Measurements from ENCODE around the gene KMT2A.
"Not testable (repeated sequence)": the region's sequence is repeated elsewhere in the genome, so short reads cannot be mapped to it uniquely, and the experiment has no call there.

Gene KMT2A

GRCh38 chr11:118435893-118436624, at the start of gene KMT2A:
TSS of gene KMT2A (plus strand) at chr11:118436492. CDS start at chr11:118436513, 21 bp downstream.
- DNase-seq (ENCODE audit: low read depth in 2 of 3, low spot score in 2 of 3), result peak; percentile 91 to 99 (median 94)

GRCh38 chr11:118396097-118396501, 40.2 kb upstream of the KMT2A start:
- DNase-seq (ENCODE audit: low read depth in 2 of 3, low spot score in 2 of 3), result no peak

- DNase-seq (ENCODE audit: low read depth in 2 of 3, low spot score in 2 of 3), result no peak
These were observed 38.8 kb upstream of the KMT2A start for GRCh38 chr11:118397448-118397847.

- DNase-seq (ENCODE audit: low read depth in 2 of 3, low spot score in 2 of 3), result no peak
These were observed 37.3 kb upstream of the KMT2A start for GRCh38 chr11:118398791-118399559.

- DNase-seq (ENCODE audit: low read depth in 2 of 3, low spot score in 2 of 3), result peak; percentile 74 to 92 (median 74)
These were observed 35.0 kb upstream of the KMT2A start, which contains the start of gene ATP5MG for GRCh38 chr11:118401151-118401879. TSS of gene ATP5MG (plus strand) at chr11:118401606. CDS start at chr11:118401666, 60 bp downstream.

- DNase-seq (ENCODE audit: low read depth in 2 of 3, low spot score in 2 of 3), result no peak
These were observed 34.3 kb upstream of the KMT2A start for GRCh38 chr11:118401880-118402590.

GRCh38 chr11:118402594-118402993, 33.7 kb upstream of the KMT2A start:
- DNase-seq (ENCODE audit: low read depth in 2 of 3, low spot score in 2 of 3), result not testable (repeated sequence)

GRCh38 chr11:118406599-118407166, 29.6 kb upstream of the KMT2A start:
- no peak for DNase-seq (ENCODE audit: low read depth in 2 of 3, low spot score in 2 of 3)

GRCh38 chr11:118410055-118410745, 26.1 kb upstream of the KMT2A start:
- DNase-seq (ENCODE audit: low read depth in 2 of 3, low spot score in 2 of 3), result no peak

- DNase-seq (ENCODE audit: low read depth in 2 of 3, low spot score in 2 of 3), result no peak
These were observed 24.8 kb upstream of the KMT2A start for GRCh38 chr11:118411530-118411929.

- no peak for DNase-seq (ENCODE audit: low read depth in 2 of 3, low spot score in 2 of 3)
These were observed 23.4 kb upstream of the KMT2A start for GRCh38 chr11:118412921-118413320.

- no peak for DNase-seq (ENCODE audit: low read depth in 2 of 3, low spot score in 2 of 3)
These were observed 21.1 kb upstream of the KMT2A start for GRCh38 chr11:118415062-118415738.

GRCh38 chr11:118415739-118416068, 20.6 kb upstream of the KMT2A start:
- DNase-seq (ENCODE audit: low read depth in 2 of 3, low spot score in 2 of 3), result no peak

GRCh38 chr11:118416900-118417299, 19.4 kb upstream of the KMT2A start:
- not testable (repeated sequence) for DNase-seq (ENCODE audit: low read depth in 2 of 3, low spot score in 2 of 3)

GRCh38 chr11:118417801-118418200, 18.5 kb upstream of the KMT2A start:
- DNase-seq (ENCODE audit: low read depth in 2 of 3, low spot score in 2 of 3), result no peak

- no peak for DNase-seq (ENCODE audit: low read depth in 2 of 3, low spot score in 2 of 3)
These were observed 17.5 kb upstream of the KMT2A start for GRCh38 chr11:118418766-118419165.

GRCh38 chr11:118427707-118428106, 8.6 kb upstream of the KMT2A start:
- no peak for DNase-seq (ENCODE audit: low read depth in 2 of 3, low spot score in 2 of 3)

- no peak for DNase-seq (ENCODE audit: low read depth in 2 of 3, low spot score in 2 of 3)
These were observed 5.3 kb upstream of the KMT2A start for GRCh38 chr11:118430956-118431355.

GRCh38 chr11:118434123-118434552, 2.2 kb upstream of the KMT2A start:
- no peak for DNase-seq (ENCODE audit: low read depth in 2 of 3, low spot score in 2 of 3)

Measured in activated CD8-positive, alpha-beta memory T cell treated with anti-CD3 and anti-CD28 coated beads for 48 hours (primary cell).